CD4-positive, alpha-beta T cell treated with Interferon gamma for 1 hour (primary cell): Measurements from ENCODE around the gene LFNG.
"Not testable (repeated sequence)": the region's sequence is repeated elsewhere in the genome, so short reads cannot be mapped to it uniquely, and the experiment has no call there.

Source experiments
- DNase-seq: peaks from one replicate; pipeline ENCODE4 v3.0.0-alpha.2; 2020

The LFNG gene

GRCh38 chr7:2553831-2554581 is 34.4 kb downstream of the LFNG start:
- DNase-seq = no peak

- DNase-seq = no peak
These were observed 35.1 kb downstream of the LFNG start for GRCh38 chr7:2554661-2555111.

GRCh38 chr7:2555121-2556052 is 35.8 kb downstream of the LFNG start, which contains the start of gene BRAT1:
BRAT1 (minus strand) TSS chr7:2555524; CDS start chr7:2554431, 1,093 bp downstream.
- peak; percentile 91 for DNase-seq

- peak; percentile 91 for DNase-seq
These were observed 39.2 kb downstream of the LFNG start, which contains the start of gene IQCE for GRCh38 chr7:2558629-2559282. IQCE (plus strand) TSS chr7:2558979; CDS start chr7:2559182, 203 bp downstream.

- no peak for DNase-seq
These were observed 39.8 kb downstream of the LFNG start for GRCh38 chr7:2559283-2559950.

- not testable (repeated sequence) for DNase-seq
These were observed 44.4 kb downstream of the LFNG start for GRCh38 chr7:2563955-2564354.

GRCh38 chr7:2564970-2565540 is 45.5 kb downstream of the LFNG start:
- no peak for DNase-seq

GRCh38 chr7:2566348-2566889 is 46.8 kb downstream of the LFNG start:
- no peak for DNase-seq

- DNase-seq = no peak
These were observed 47.5 kb downstream of the LFNG start for GRCh38 chr7:2566890-2567678.

GRCh38 chr7:2567679-2568278 is 48.2 kb downstream of the LFNG start:
- no peak for DNase-seq

GRCh38 chr7:2568521-2569223 is 49.1 kb downstream of the LFNG start:
- no peak for DNase-seq

GRCh38 chr7:2569421-2569820 is 49.8 kb downstream of the LFNG start:
- DNase-seq = no peak

- no peak for DNase-seq
These were observed 50.4 kb downstream of the LFNG start for GRCh38 chr7:2570021-2570420.

- no peak for DNase-seq
These were observed 51.8 kb downstream of the LFNG start for GRCh38 chr7:2571409-2571808.

GRCh38 chr7:2572101-2572842 is 52.7 kb downstream of the LFNG start:
- DNase-seq = no peak

GRCh38 chr7:2573761-2574160 is 54.2 kb downstream of the LFNG start:
- DNase-seq = no peak

- DNase-seq = no peak
These were observed 55.6 kb downstream of the LFNG start for GRCh38 chr7:2575046-2575732.

GRCh38 chr7:2575733-2576340 is 56.3 kb downstream of the LFNG start:
- DNase-seq = no peak
